SK-N-SH (cell line): ENCODE measurements around the gene RUVBL1. TPM values are rescaled to one million over a fixed set of nuclear protein-coding genes. Genes with fewer than 3 reads are reported as not detected.

Experiments
- CTCF ChIA-PET: fragments of 300-600, 350-600 bp; formaldehyde crosslinking; extraction: SDS; loops from one replicate; lab custom pipeline; 2021; lab: Yijun Ruan, JAX
- POLR2A ChIA-PET: fragments of 350-600 bp; sonication (Branson Sonifier 250); formaldehyde crosslinking; extraction: SDS; loops from one replicate; lab custom pipeline; 2020; ENCODE audit warnings: antibody characterized with exemption, inconsistent platforms; lab: Yijun Ruan, JAX
- DNase-seq: peaks from one replicate; pipeline ENCODE4 v3.0.0; 2012
- H2AFZ ChIP-seq: fragments of 200-600 bp; sonication (generic); 2 replicates; pipeline ENCODE4 v1.8.1; 2016; ENCODE audit warnings: antibody characterized with exemption, mild to moderate bottlenecking, low read depth
- H3F3A ChIP-seq: fragments of 200-600 bp; sonication (generic); replicated peaks from 2 replicates; pipeline ENCODE3; 2016; ENCODE audit warnings: antibody characterized with exemption, mild to moderate bottlenecking; ENCODE audit not compliant: insufficient read depth
- H3K27ac ChIP-seq, 2 experiments: fragments of 200-500 bp in 1 of 2; fragments of 200-600 bp in 1 of 2; sonication (Bioruptor generic) in 1 of 2; sonication (generic), shearing (Covaris generic) in 1 of 2; 2 replicates each; pipeline versions ENCODE4 v1.5.1 to v1.6.1; 2014 to 2016; ENCODE audit warnings: low read depth in 2 of 2, inconsistent platforms in 1 of 2, low read length in 1 of 2, mild to moderate bottlenecking in 1 of 2, mixed read lengths in 1 of 2
- H3K27me3 ChIP-seq: fragments of 200-600 bp; sonication (generic), shearing (Covaris generic); 2 replicates; pipeline ENCODE4 v1.6.1; 2016; ENCODE audit warnings: mixed run types; ENCODE audit not compliant: insufficient read depth
- H3K36me3 ChIP-seq, 2 experiments: fragments of 200-500 bp in 1 of 2; fragments of 200-600 bp in 1 of 2; sonication (Bioruptor generic) in 1 of 2; sonication (generic) in 1 of 2; replicated peaks in 1 of 2; 2 replicates each; pipeline versions ENCODE3 to v1.5.1; 2014 to 2016; ENCODE audit warnings: low read length in 1 of 2, mild to moderate bottlenecking in 1 of 2; ENCODE audit not compliant: insufficient read depth in 2 of 2, control insufficient read depth in 1 of 2
- H3K4me1 ChIP-seq, 2 experiments: fragments of 200-500 bp in 1 of 2; fragments of 200-600 bp in 1 of 2; sonication (Bioruptor generic) in 1 of 2; sonication (generic), shearing (Covaris generic) in 1 of 2; 2 replicates each; pipeline versions ENCODE4 v1.5.1 to v1.6.1; 2014 to 2016; ENCODE audit warnings: low read depth in 1 of 2, low read length in 1 of 2, mixed run types in 1 of 2; ENCODE audit not compliant: insufficient read depth in 2 of 2, control insufficient read depth in 1 of 2
- H3K4me2 ChIP-seq: fragments of 200-600 bp; sonication (generic), shearing (Covaris generic); 2 replicates; pipeline ENCODE4 v1.6.1; 2017; ENCODE audit warnings: mixed run types
- H3K4me3 ChIP-seq, 2 experiments: fragments of 200-500 bp in 1 of 2; fragments of 200-600 bp in 1 of 2; sonication (Bioruptor generic) in 1 of 2; sonication (generic), shearing (Covaris generic) in 1 of 2; 2 replicates each; pipeline versions ENCODE4 v1.5.1 to v1.8.1; 2014 to 2016; ENCODE audit warnings: low read depth in 2 of 2, inconsistent platforms in 1 of 2, low read length in 1 of 2, mild to moderate bottlenecking in 1 of 2, mixed read lengths in 1 of 2, moderate library complexity in 1 of 2
- H3K79me2 ChIP-seq: fragments of 200-600 bp; sonication (generic); 2 replicates; pipeline ENCODE4 v1.8.1; 2017; ENCODE audit warnings: mild to moderate bottlenecking; ENCODE audit not compliant: insufficient read depth
- H3K9ac ChIP-seq: fragments of 200-600 bp; sonication (generic); 2 replicates; pipeline ENCODE4 v1.6.1; 2017; ENCODE audit warnings: mixed run types
- H3K9me2 ChIP-seq: fragments of 200-600 bp; sonication (generic); 2 replicates; pipeline ENCODE4 v1.6.1; 2017; ENCODE audit warnings: mixed run types
- H3K9me3 ChIP-seq: fragments of 200-600 bp; sonication (generic); 2 replicates; pipeline ENCODE4 v1.6.1; 2017; ENCODE audit warnings: mixed run types, mild to moderate bottlenecking, moderate library complexity
- H4K20me1 ChIP-seq: fragments of 200-600 bp; sonication (generic); 2 replicates; pipeline ENCODE4 v1.6.1; 2017; ENCODE audit warnings: mild to moderate bottlenecking, mixed run types; ENCODE audit not compliant: insufficient read depth
- CTCF ChIP-seq: fragments of 200-600 bp; sonication (generic); IDR thresholded peaks from 2 replicates; pipeline ENCODE4 v1.6.1; 2017; ENCODE audit warnings: antibody characterized with exemption, mild to moderate bottlenecking, moderate library complexity
- EP300 ChIP-seq, 2 experiments: IDR thresholded peaks; 2 replicates each; pipeline versions ENCODE4 v1.4.0 to v1.6.1; 2012; ENCODE audit warnings: borderline replicate concordance in 1 of 2, low read depth in 1 of 2, low read length in 1 of 2
- FOXJ3 ChIP-seq: sonication (generic); formaldehyde crosslinking; IDR thresholded peaks from 2 replicates; pipeline ENCODE4 v1.5.1; 2020; ENCODE audit warnings: mild to moderate bottlenecking, missing genetic modification reagents
- MEF2A ChIP-seq: IDR thresholded peaks from 2 replicates; pipeline ENCODE4 v1.4.0; 2012; ENCODE audit warnings: low read depth, borderline replicate concordance
- POLR2AphosphoS5 ChIP-seq: IDR thresholded peaks from 2 replicates; pipeline ENCODE4 v1.6.1; 2012; ENCODE audit warnings: low read depth, low read length
- SMC3 ChIP-seq: IDR thresholded peaks from 2 replicates; pipeline ENCODE4 v1.6.1; 2012; ENCODE audit warnings: low read depth, low read length, improper control_type of control experiment
- TEAD4 ChIP-seq: IDR thresholded peaks from 2 replicates; pipeline ENCODE4 v1.4.0; 2012; ENCODE audit warnings: mild to moderate bottlenecking, borderline replicate concordance; ENCODE audit not compliant: insufficient read depth
- YY1 ChIP-seq: IDR thresholded peaks from 2 replicates; pipeline ENCODE4 v1.4.0; 2012; ENCODE audit warnings: low read depth, mild to moderate bottlenecking
- ZBTB33 ChIP-seq: IDR thresholded peaks from 2 replicates; pipeline ENCODE4 v1.4.0; 2012; ENCODE audit warnings: low read depth, borderline replicate concordance
- WGBS: methylation state at CpG from one replicate; pipeline ENCODE4 v1.1.6; 2017; ENCODE audit warnings: low lambda C conversion rate; 5-methylcytosine and 5-hydroxymethylcytosine counted together
- polyA plus RNA-seq, 3 experiments: library from polyadenylated mRNA; depleted of rRNA; stranded (reverse); fragments of >200 nt; gene quantifications; 2 replicates each; pipeline ENCODE4 v1.2.3, GENCODE V29; 2012
- TF ChIP-seq, protein P1 (sequence below): IDR thresholded peaks from 2 replicates; pipeline ENCODE4 v1.6.1; 2012; ENCODE audit warnings: mild to moderate bottlenecking, low read depth, low read length, moderate library complexity

RUVBL1 gene
- polyA plus RNA-seq, 1 of the 3 experiments (the other 2 are of a cell fraction) = 140 TPM

DNA sequence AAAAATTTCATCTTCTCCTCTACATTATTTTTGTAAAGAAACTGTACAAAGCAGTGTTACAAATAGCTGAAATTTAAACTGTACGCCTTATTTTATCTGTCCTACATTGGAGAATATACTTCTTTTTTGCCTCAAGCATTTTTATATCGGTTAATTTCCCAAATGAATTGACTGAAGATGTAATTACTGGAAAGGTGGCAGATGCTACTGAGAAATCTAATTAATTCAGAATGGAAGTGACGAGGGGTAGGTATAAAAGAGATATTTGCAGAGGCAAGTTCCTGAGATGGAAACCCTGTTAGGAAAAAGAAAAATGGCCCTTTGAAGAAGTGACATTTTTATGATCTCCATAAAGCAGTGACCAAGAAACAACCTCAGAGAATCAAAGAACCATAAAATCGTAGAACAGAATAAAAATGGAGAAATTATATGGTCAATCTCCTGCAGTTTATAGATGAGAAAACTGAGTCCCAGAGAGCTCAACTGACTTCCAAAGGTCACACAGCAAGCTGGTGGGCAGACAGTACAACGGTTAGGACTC, 20.4 kb downstream of the RUVBL1 start:
- H3F3A ChIP-seq = no peaks in the 10 kb centered on the region
- DNase-seq = no peak
- peaks cover 0 to 5% of the 10 kb centered on the region in 2 experiments; a peak in 2 of 4 replicates for H3K4me1 ChIP-seq
- H3K9ac ChIP-seq = no peak overlapping the region
- H3K9me3 ChIP-seq = no peaks in the 10 kb centered on the region
- peaks cover 36 to 70% of the 10 kb centered on the region in 2 experiments for H3K36me3 ChIP-seq
- H3K79me2 ChIP-seq = peaks cover 19% of the 10 kb centered on the region
- H3K27me3 ChIP-seq = no peaks in the 10 kb centered on the region
- POLR2A ChIA-PET = no interaction called here
- no peak overlapping the region for H3K4me3 ChIP-seq
- CTCF ChIA-PET = interaction anchor here (3.7 kb wide), 1 partner anchor 9 kb away, joined by 21 read pairs; no protein-coding TSS in a partner anchor
- 97% methylated on average over 5 of the region's 5 CpGs for WGBS
- H3K27ac ChIP-seq = no peak overlapping the region
- no peak overlapping the region for H3K4me2 ChIP-seq
- no peak for TF ChIP-seq ZBTB33
- TF ChIP-seq, protein P1, sequence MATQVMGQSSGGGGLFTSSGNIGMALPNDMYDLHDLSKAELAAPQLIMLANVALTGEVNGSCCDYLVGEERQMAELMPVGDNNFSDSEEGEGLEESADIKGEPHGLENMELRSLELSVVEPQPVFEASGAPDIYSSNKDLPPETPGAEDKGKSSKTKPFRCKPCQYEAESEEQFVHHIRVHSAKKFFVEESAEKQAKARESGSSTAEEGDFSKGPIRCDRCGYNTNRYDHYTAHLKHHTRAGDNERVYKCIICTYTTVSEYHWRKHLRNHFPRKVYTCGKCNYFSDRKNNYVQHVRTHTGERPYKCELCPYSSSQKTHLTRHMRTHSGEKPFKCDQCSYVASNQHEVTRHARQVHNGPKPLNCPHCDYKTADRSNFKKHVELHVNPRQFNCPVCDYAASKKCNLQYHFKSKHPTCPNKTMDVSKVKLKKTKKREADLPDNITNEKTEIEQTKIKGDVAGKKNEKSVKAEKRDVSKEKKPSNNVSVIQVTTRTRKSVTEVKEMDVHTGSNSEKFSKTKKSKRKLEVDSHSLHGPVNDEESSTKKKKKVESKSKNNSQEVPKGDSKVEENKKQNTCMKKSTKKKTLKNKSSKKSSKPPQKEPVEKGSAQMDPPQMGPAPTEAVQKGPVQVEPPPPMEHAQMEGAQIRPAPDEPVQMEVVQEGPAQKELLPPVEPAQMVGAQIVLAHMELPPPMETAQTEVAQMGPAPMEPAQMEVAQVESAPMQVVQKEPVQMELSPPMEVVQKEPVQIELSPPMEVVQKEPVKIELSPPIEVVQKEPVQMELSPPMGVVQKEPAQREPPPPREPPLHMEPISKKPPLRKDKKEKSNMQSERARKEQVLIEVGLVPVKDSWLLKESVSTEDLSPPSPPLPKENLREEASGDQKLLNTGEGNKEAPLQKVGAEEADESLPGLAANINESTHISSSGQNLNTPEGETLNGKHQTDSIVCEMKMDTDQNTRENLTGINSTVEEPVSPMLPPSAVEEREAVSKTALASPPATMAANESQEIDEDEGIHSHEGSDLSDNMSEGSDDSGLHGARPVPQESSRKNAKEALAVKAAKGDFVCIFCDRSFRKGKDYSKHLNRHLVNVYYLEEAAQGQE = no peak
- TF ChIP-seq YY1 = no peak
- TF ChIP-seq EP300 (IDR thresholded peaks at IDR 0.05; ENCODE audit: borderline replicate concordance in 1 of 2, low read depth in 1 of 2, low read length in 1 of 2) = no peak
- TF ChIP-seq FOXJ3 (CRISPR knock-in tag) = no peak
- no peak for TF ChIP-seq MEF2A
- no peak for TF ChIP-seq POLR2AphosphoS5
- TF ChIP-seq TEAD4 = no peak
- no peak for TF ChIP-seq SMC3
- TF ChIP-seq CTCF = no peak
- H3K9me2 ChIP-seq = no peaks in the 10 kb centered on the region
- no peak overlapping the region for H2AFZ ChIP-seq
- H4K20me1 ChIP-seq = no peaks in the 10 kb centered on the region
